ENCODE data around the gene ADCYAP1R1.

ADCYAP1R1 gene

DNA sequence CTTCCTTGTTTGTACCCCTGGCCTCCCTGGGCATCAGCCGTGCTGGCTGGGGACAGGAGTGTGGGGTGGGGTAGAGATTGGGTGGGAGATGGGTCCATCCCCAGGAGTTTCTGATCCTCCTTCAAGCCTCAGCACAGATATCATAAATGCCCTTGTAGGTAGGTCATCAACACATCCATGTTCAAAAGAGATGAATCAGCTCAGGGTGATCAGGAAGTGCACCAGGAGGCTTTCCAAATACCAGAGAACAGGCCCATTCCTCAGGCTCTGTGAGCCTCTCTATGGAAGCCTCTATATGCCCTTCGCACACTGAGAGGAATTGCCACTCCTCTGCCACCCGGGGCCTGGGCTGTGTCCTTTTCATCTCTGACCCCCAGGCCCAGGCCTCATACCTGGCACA is 31.9 kb upstream of the ADCYAP1R1 start:
- no peak for DNase-seq
- no peaks in the 10 kb centered on the region for H3K36me3 ChIP-seq (ENCODE audit: control insufficient read depth, insufficient read depth, low read length)
- H3K27ac ChIP-seq (ENCODE audit: insufficient read depth, low read length, poor library complexity, severe bottlenecking): no peak overlapping the region
- H3K27me3 ChIP-seq (replicated peaks; ENCODE audit: control insufficient read depth, insufficient read depth, low read length, poor library complexity, severe bottlenecking): no peaks in the 10 kb centered on the region
- H3K4me1 ChIP-seq (ENCODE audit: control insufficient read depth, insufficient read depth, low read length, poor library complexity, severe bottlenecking): peaks cover 12% of the 10 kb centered on the region
- no peaks in the 10 kb centered on the region for H3K9me3 ChIP-seq (ENCODE audit: control insufficient read depth, low read length)
- H3K4me3 ChIP-seq (ENCODE audit: insufficient read depth, low read depth, low read length, poor library complexity, severe bottlenecking): no peak overlapping the region

- no peak overlapping the region for H3K4me3 ChIP-seq (ENCODE audit: insufficient read depth, low read depth, low read length, poor library complexity, severe bottlenecking)
- no peaks in the 10 kb centered on the region for H3K9me3 ChIP-seq (ENCODE audit: control insufficient read depth, low read length)
- DNase-seq: no peak
- H3K36me3 ChIP-seq (ENCODE audit: control insufficient read depth, insufficient read depth, low read length): no peaks in the 10 kb centered on the region
- peaks cover 12% of the 10 kb centered on the region for H3K4me1 ChIP-seq (ENCODE audit: control insufficient read depth, insufficient read depth, low read length, poor library complexity, severe bottlenecking)
- H3K27me3 ChIP-seq (replicated peaks; ENCODE audit: control insufficient read depth, insufficient read depth, low read length, poor library complexity, severe bottlenecking): no peaks in the 10 kb centered on the region
- H3K27ac ChIP-seq (ENCODE audit: insufficient read depth, low read length, poor library complexity, severe bottlenecking): no peak overlapping the region
These were observed 31.5 kb upstream of the ADCYAP1R1 start for GRCh38 chr7:31020652-31021051.

GRCh38 chr7:31022117-31022516 is 30.0 kb upstream of the ADCYAP1R1 start:
- H3K9me3 ChIP-seq (ENCODE audit: control insufficient read depth, low read length): no peaks in the 10 kb centered on the region
- no peak overlapping the region for H3K4me3 ChIP-seq (ENCODE audit: insufficient read depth, low read depth, low read length, poor library complexity, severe bottlenecking)
- H3K36me3 ChIP-seq (ENCODE audit: control insufficient read depth, insufficient read depth, low read length): no peaks in the 10 kb centered on the region
- no peak for DNase-seq
- H3K27ac ChIP-seq (ENCODE audit: insufficient read depth, low read length, poor library complexity, severe bottlenecking): no peak overlapping the region
- peaks cover 12% of the 10 kb centered on the region for H3K4me1 ChIP-seq (ENCODE audit: control insufficient read depth, insufficient read depth, low read length, poor library complexity, severe bottlenecking)
- H3K27me3 ChIP-seq (replicated peaks; ENCODE audit: control insufficient read depth, insufficient read depth, low read length, poor library complexity, severe bottlenecking): no peaks in the 10 kb centered on the region

- no peaks in the 10 kb centered on the region for H3K36me3 ChIP-seq (ENCODE audit: control insufficient read depth, insufficient read depth, low read length)
- H3K4me3 ChIP-seq (ENCODE audit: insufficient read depth, low read depth, low read length, poor library complexity, severe bottlenecking): no peak overlapping the region
- H3K9me3 ChIP-seq (ENCODE audit: control insufficient read depth, low read length): no peaks in the 10 kb centered on the region
- H3K27ac ChIP-seq (ENCODE audit: insufficient read depth, low read length, poor library complexity, severe bottlenecking): no peak overlapping the region
- DNase-seq: no peak
- no peaks in the 10 kb centered on the region for H3K27me3 ChIP-seq (replicated peaks; ENCODE audit: control insufficient read depth, insufficient read depth, low read length, poor library complexity, severe bottlenecking)
- H3K4me1 ChIP-seq (ENCODE audit: control insufficient read depth, insufficient read depth, low read length, poor library complexity, severe bottlenecking): peaks cover 9% of the 10 kb centered on the region
These were observed 29.4 kb upstream of the ADCYAP1R1 start for GRCh38 chr7:31022726-31023125.

DNA sequence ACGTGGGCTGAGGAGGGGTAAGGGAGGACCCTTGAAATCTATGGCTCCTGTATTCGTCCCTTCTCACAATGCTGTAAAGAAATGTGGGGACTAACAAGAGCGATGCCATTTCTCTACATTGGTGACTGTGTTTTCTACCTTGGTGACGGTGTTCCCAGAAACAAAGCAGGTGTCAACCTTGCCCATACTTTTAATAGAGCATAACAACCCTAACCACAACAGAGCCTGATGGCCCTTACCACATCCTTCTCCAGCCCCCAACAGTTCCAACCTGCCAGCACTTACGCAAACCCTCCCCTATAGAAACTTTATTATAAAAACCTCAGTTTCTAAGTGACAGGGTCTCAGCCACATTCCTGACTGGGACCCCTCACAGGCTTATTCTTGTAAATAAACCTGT is 28.2 kb upstream of the ADCYAP1R1 start:
- Histone ChIP-seq H3K4me3 (ENCODE audit: insufficient read depth, low read depth, low read length, poor library complexity, severe bottlenecking) (no peak overlapping the region), H3K27me3 (replicated peaks; ENCODE audit: control insufficient read depth, insufficient read depth, low read length, poor library complexity, severe bottlenecking) (no peaks in the 10 kb centered on the region), H3K4me1 (ENCODE audit: control insufficient read depth, insufficient read depth, low read length, poor library complexity, severe bottlenecking) (peaks cover 9% of the 10 kb centered on the region), H3K9me3 (ENCODE audit: control insufficient read depth, low read length) (no peaks in the 10 kb centered on the region), H3K27ac (ENCODE audit: insufficient read depth, low read length, poor library complexity, severe bottlenecking) (no peak overlapping the region), H3K36me3 (ENCODE audit: control insufficient read depth, insufficient read depth, low read length) (no peaks in the 10 kb centered on the region)
- DNase-seq: no peak

GRCh38 chr7:31027161-31027965 is 24.7 kb upstream of the ADCYAP1R1 start:
- Histone ChIP-seq H3K9me3 (ENCODE audit: control insufficient read depth, low read length) (no peaks in the 10 kb centered on the region), H3K27ac (ENCODE audit: insufficient read depth, low read length, poor library complexity, severe bottlenecking) (no peak overlapping the region), H3K27me3 (replicated peaks; ENCODE audit: control insufficient read depth, insufficient read depth, low read length, poor library complexity, severe bottlenecking) (no peaks in the 10 kb centered on the region), H3K36me3 (ENCODE audit: control insufficient read depth, insufficient read depth, low read length) (no peaks in the 10 kb centered on the region), H3K4me3 (ENCODE audit: insufficient read depth, low read depth, low read length, poor library complexity, severe bottlenecking) (no peak overlapping the region), H3K4me1 (ENCODE audit: control insufficient read depth, insufficient read depth, low read length, poor library complexity, severe bottlenecking) (peaks cover 9% of the 10 kb centered on the region)
- no peak for DNase-seq

- Histone ChIP-seq H3K36me3 (ENCODE audit: control insufficient read depth, insufficient read depth, low read length) (no peaks in the 10 kb centered on the region), H3K27ac (ENCODE audit: insufficient read depth, low read length, poor library complexity, severe bottlenecking) (no peak overlapping the region), H3K9me3 (ENCODE audit: control insufficient read depth, low read length) (no peaks in the 10 kb centered on the region), H3K27me3 (replicated peaks; ENCODE audit: control insufficient read depth, insufficient read depth, low read length, poor library complexity, severe bottlenecking) (no peaks in the 10 kb centered on the region), H3K4me3 (ENCODE audit: insufficient read depth, low read depth, low read length, poor library complexity, severe bottlenecking) (no peak overlapping the region), H3K4me1 (ENCODE audit: control insufficient read depth, insufficient read depth, low read length, poor library complexity, severe bottlenecking) (peaks cover 9% of the 10 kb centered on the region)
- no peak for DNase-seq
These were observed 24.1 kb upstream of the ADCYAP1R1 start for GRCh38 chr7:31028006-31028405.

DNA sequence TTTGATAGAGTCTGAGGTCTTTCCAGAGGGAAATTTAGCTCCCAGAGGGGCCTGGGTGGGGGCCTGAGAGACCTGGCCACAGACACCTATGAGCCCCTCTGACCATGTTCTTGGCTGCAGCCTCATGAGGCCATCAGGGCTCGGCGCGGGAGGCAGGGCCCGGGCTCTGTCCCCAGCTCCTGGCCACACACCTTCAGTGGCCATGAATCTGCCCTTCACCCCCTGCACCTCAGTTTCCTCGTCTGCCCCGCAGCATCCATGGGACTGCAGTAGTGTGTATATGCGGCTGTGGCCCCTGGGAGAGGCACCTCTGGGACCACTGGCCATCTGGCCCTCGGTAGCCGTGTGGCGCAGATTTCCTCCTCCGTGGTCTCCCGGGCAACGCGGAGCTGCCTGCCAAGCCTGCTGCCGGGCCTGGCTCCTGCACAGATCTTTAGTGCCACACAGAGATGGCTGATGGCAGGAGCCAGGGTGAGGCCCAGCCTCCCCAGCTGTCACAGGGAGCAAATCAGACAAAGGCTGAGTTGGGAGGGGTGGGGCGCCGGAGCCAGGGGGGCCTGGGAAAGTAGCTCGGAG is 23.6 kb upstream of the ADCYAP1R1 start:
- no peaks in the 10 kb centered on the region for H3K9me3 ChIP-seq (ENCODE audit: control insufficient read depth, low read length)
- H3K27me3 ChIP-seq (replicated peaks; ENCODE audit: control insufficient read depth, insufficient read depth, low read length, poor library complexity, severe bottlenecking): no peaks in the 10 kb centered on the region
- DNase-seq: no peak
- no peaks in the 10 kb centered on the region for H3K36me3 ChIP-seq (ENCODE audit: control insufficient read depth, insufficient read depth, low read length)
- no peak overlapping the region for H3K4me3 ChIP-seq (ENCODE audit: insufficient read depth, low read depth, low read length, poor library complexity, severe bottlenecking)
- no peak overlapping the region for H3K27ac ChIP-seq (ENCODE audit: insufficient read depth, low read length, poor library complexity, severe bottlenecking)
- H3K4me1 ChIP-seq (ENCODE audit: control insufficient read depth, insufficient read depth, low read length, poor library complexity, severe bottlenecking): peaks cover 5% of the 10 kb centered on the region

- no peak for DNase-seq
These were observed 22.7 kb upstream of the ADCYAP1R1 start for GRCh38 chr7:31029251-31030042.

More at GRCh38 chr7:31029251-31030042, 22.7 kb upstream of the ADCYAP1R1 start:
- Histone ChIP-seq H3K9me3 (ENCODE audit: control insufficient read depth, low read length) (no peaks in the 10 kb centered on the region), H3K27me3 (replicated peaks; ENCODE audit: control insufficient read depth, insufficient read depth, low read length, poor library complexity, severe bottlenecking) (no peaks in the 10 kb centered on the region), H3K4me1 (ENCODE audit: control insufficient read depth, insufficient read depth, low read length, poor library complexity, severe bottlenecking) (no peaks in the 10 kb centered on the region), H3K27ac (ENCODE audit: insufficient read depth, low read length, poor library complexity, severe bottlenecking) (no peak overlapping the region), H3K4me3 (ENCODE audit: insufficient read depth, low read depth, low read length, poor library complexity, severe bottlenecking) (no peak overlapping the region), H3K36me3 (ENCODE audit: control insufficient read depth, insufficient read depth, low read length) (no peaks in the 10 kb centered on the region)
